Keratinocyte (primary cell): ENCODE data around the gene SIGLEC15. TPM values are rescaled to one million over a fixed set of nuclear protein-coding genes. Genes with fewer than 3 reads are reported as not detected.

Experiments
- DNase-seq: peaks from one replicate; pipeline ENCODE4 v3.0.0-alpha.2; 2011; ENCODE audit warnings: low read depth, missing footprints, low spot score
- FAIRE-seq: peaks from 2 replicates; lab custom pipeline; 2011; peaks lifted over from hg19 to GRCh38; lab: Jason Lieb, UNC
- H2AFZ ChIP-seq: 2 replicates; pipeline ENCODE4 v1.6.0; 2012; ENCODE audit warnings: low read length, control low read depth, inconsistent platforms; ENCODE audit not compliant: control insufficient read depth
- H3K27ac ChIP-seq: 2 replicates; pipeline ENCODE4 v1.5.1; 2011; ENCODE audit warnings: low read length; ENCODE audit not compliant: control insufficient read depth, insufficient read depth
- H3K27me3 ChIP-seq: 3 replicates; pipeline ENCODE4 v1.6.0; 2011; ENCODE audit warnings: low read length; ENCODE audit not compliant: control insufficient read depth, insufficient read depth; ENCODE audit errors: extremely low read depth
- H3K36me3 ChIP-seq, 2 experiments: 2 replicates in 1 of 2; 3 replicates in 1 of 2; pipeline ENCODE4 v1.5.1; 2011; ENCODE audit warnings: low read length in 2 of 2, mild to moderate bottlenecking in 1 of 2; ENCODE audit not compliant: control insufficient read depth in 2 of 2, insufficient read depth in 2 of 2; ENCODE audit errors: extremely low read depth in 1 of 2
- H3K4me1 ChIP-seq: 3 replicates; pipeline ENCODE4 v1.5.1; 2011; ENCODE audit warnings: low read length; ENCODE audit not compliant: control insufficient read depth, insufficient read depth; ENCODE audit errors: extremely low read depth
- H3K4me2 ChIP-seq: 3 replicates; pipeline ENCODE4 v1.6.0; 2011; ENCODE audit warnings: low read depth, low read length; ENCODE audit not compliant: control insufficient read depth, insufficient read depth; ENCODE audit errors: extremely low read depth
- H3K4me3 ChIP-seq, 3 experiments: fragments of 200-600 bp in 1 of 3; sonication (generic) in 1 of 3; 2 replicates in 2 of 3; 3 replicates in 1 of 3; pipeline ENCODE4 v1.5.1; 2011 to 2016; ENCODE audit warnings: low read length in 3 of 3, mild to moderate bottlenecking in 3 of 3, control low read depth in 2 of 3, inconsistent platforms in 1 of 3, low read depth in 1 of 3, mixed read lengths in 1 of 3, mixed run types in 1 of 3, moderate library complexity in 1 of 3; ENCODE audit not compliant: control insufficient read depth in 2 of 3, insufficient read depth in 2 of 3; ENCODE audit errors: extremely low read depth in 1 of 3
- H3K79me2 ChIP-seq: 2 replicates; pipeline ENCODE4 v1.6.0; 2012; ENCODE audit warnings: low read length; ENCODE audit not compliant: control insufficient read depth, insufficient read depth
- H3K9ac ChIP-seq: 3 replicates; pipeline ENCODE4 v1.6.0; 2011; ENCODE audit warnings: low read length; ENCODE audit not compliant: control insufficient read depth, insufficient read depth; ENCODE audit errors: extremely low read depth
- H3K9me1 ChIP-seq: 3 replicates; pipeline ENCODE4 v1.6.0; 2011; ENCODE audit warnings: low read length; ENCODE audit not compliant: control insufficient read depth, insufficient read depth; ENCODE audit errors: extremely low read depth
- H3K9me3 ChIP-seq: 2 replicates; pipeline ENCODE4 v1.5.1; 2012; ENCODE audit warnings: low read depth, low read length; ENCODE audit not compliant: control insufficient read depth
- H4K20me1 ChIP-seq: 3 replicates; pipeline ENCODE4 v1.6.0; 2011; ENCODE audit warnings: low read length; ENCODE audit not compliant: control insufficient read depth, insufficient read depth; ENCODE audit errors: extremely low read depth
- EZH2 ChIP-seq: IDR thresholded peaks from one replicate; pipeline ENCODE4 v1.6.1; 2012; ENCODE audit warnings: inconsistent platforms, mild to moderate bottlenecking, low read length, moderate library complexity
- dilution Hi-C: fragments of 300-500 bp; cut with MboI; formaldehyde crosslinking; loops from one replicate; pipeline ENCODE4 v1.7.0; 2020; ENCODE audit warnings: low sequenced_read_pairs; ENCODE audit not compliant: extremely low pct_ligation_motif_present
- polyA plus RNA-seq, 5 experiments: library from polyadenylated mRNA; depleted of rRNA in 3 of 5; stranded (reverse) in 3 of 5; stranded (forward) in 1 of 5; unstranded in 1 of 5; fragments of >200 nt; gene quantifications; 1 replicate in 1 of 5; 2 replicates in 3 of 5; 3 replicates in 1 of 5; pipeline versions ENCODE4 v1.2.1 to v1.2.3, GENCODE V29; 2011 to 2012; ENCODE audit warnings: missing spikeins in 2 of 5, low read depth in 1 of 5, low replicate concordance in 1 of 5
- TF ChIP-seq, protein P1 (sequence below), 3 experiments: IDR thresholded peaks in 1 of 3; conservative IDR thresholded peaks in 1 of 3; optimal IDR thresholded peaks in 1 of 3; 2 replicates in 2 of 3; 3 replicates in 1 of 3; pipeline versions ENCODE3 to v1.5.1; 2011; ENCODE audit warnings: low read length in 3 of 3, mild to moderate bottlenecking in 3 of 3, moderate library complexity in 2 of 3, control low read depth in 1 of 3, inconsistent platforms in 1 of 3; ENCODE audit not compliant: insufficient read depth in 2 of 3; ENCODE audit errors: extremely low read depth in 1 of 3

SIGLEC15 gene
- polyA plus RNA-seq, 1 donor (not counting 4 experiments of a cell fraction or from before 2014, with no cell fraction given): not detected

DNA sequence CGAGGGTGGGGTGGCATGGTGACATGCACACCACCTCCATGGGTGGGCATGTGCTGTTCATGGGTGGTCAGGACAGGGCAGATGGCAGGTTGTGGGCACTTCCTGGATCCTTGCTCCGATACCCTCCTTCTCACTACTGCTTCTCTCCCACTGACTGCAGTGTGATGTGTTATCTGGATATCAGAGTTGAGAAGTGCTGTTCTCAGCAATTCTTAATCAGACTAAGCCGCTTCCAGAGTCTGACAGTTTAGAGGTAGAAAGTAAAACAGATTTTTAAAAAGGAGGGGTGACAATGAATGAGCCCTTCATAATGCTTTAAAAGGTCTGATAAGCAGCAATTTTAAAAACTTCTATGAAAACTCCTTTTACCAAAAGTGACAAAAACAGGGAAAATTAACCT lies 33.9 kb downstream of the SIGLEC15 start:
- TF ChIP-seq, protein P1, sequence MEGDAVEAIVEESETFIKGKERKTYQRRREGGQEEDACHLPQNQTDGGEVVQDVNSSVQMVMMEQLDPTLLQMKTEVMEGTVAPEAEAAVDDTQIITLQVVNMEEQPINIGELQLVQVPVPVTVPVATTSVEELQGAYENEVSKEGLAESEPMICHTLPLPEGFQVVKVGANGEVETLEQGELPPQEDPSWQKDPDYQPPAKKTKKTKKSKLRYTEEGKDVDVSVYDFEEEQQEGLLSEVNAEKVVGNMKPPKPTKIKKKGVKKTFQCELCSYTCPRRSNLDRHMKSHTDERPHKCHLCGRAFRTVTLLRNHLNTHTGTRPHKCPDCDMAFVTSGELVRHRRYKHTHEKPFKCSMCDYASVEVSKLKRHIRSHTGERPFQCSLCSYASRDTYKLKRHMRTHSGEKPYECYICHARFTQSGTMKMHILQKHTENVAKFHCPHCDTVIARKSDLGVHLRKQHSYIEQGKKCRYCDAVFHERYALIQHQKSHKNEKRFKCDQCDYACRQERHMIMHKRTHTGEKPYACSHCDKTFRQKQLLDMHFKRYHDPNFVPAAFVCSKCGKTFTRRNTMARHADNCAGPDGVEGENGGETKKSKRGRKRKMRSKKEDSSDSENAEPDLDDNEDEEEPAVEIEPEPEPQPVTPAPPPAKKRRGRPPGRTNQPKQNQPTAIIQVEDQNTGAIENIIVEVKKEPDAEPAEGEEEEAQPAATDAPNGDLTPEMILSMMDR (optimal IDR thresholded peaks at IDR 0.05 in 1 of 3, IDR thresholded peaks at IDR 0.05 in 1 of 3, conservative IDR thresholded peaks at IDR 0.05 in 1 of 3; ENCODE audit: extremely low read depth in 1 of 3, insufficient read depth in 2 of 3, low read length in 3 of 3): no peak
- TF ChIP-seq EZH2: no peak
- Histone ChIP-seq H3K9me3 (no peaks in the 10 kb centered on the region), H3K79me2 (no peaks in the 10 kb centered on the region), H3K36me3 (peaks cover 3 to 29% of the 10 kb centered on the region in 2 experiments), H2AFZ (no peak overlapping the region), H3K27ac (no peak overlapping the region), H3K27me3 (no peaks in the 10 kb centered on the region), H3K4me3 (no peak overlapping the region), H3K9ac (no peak overlapping the region), H4K20me1 (no peaks in the 10 kb centered on the region), H3K4me2 (no peak overlapping the region), H3K9me1 (no peaks in the 10 kb centered on the region), H3K4me1 (no peaks in the 10 kb centered on the region)
- DNase-seq (no peak), FAIRE-seq (no peak)
- dilution Hi-C loops: no loop called here

DNA sequence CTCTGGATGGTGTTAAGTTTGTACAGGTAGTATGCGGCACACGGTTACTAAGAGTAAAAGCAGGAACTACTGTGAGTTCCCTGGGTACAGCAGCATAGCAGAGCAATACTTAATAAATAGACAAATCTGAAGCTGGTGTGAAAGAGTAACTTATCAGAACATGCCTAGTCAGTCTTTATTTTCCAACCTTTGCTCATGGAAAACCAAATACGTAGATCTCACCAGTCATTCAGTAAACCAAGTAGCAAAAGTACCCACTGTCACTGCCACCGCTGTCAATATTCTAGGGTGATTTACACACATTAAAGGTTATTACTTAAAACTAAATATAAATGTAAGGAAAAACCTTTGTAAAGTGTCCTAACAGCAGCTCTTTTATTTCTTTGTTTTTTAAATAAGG lies 35.0 kb downstream of the SIGLEC15 start:
- Histone ChIP-seq H2AFZ (no peak overlapping the region), H3K9me1 (no peaks in the 10 kb centered on the region), H3K79me2 (no peaks in the 10 kb centered on the region), H3K4me1 (no peaks in the 10 kb centered on the region), H3K4me2 (no peak overlapping the region), H3K27ac (no peak overlapping the region), H3K36me3 (peaks cover 9 to 31% of the 10 kb centered on the region in 2 experiments), H3K27me3 (no peaks in the 10 kb centered on the region), H3K9me3 (no peaks in the 10 kb centered on the region), H3K9ac (no peak overlapping the region), H3K4me3 (no peak overlapping the region), H4K20me1 (no peaks in the 10 kb centered on the region)
- FAIRE-seq (no peak), DNase-seq (no peak)
- no peak for TF ChIP-seq EZH2
- TF ChIP-seq, protein P1 (optimal IDR thresholded peaks at IDR 0.05 in 1 of 3, IDR thresholded peaks at IDR 0.05 in 1 of 3, conservative IDR thresholded peaks at IDR 0.05 in 1 of 3; ENCODE audit: extremely low read depth in 1 of 3, insufficient read depth in 2 of 3, low read length in 3 of 3): no peak
- dilution Hi-C loops: no loop called here
